SK-N-SH treated with all-trans-retinoic acid at 6 μM for 48 hours (cell line): ENCODE measurements around the gene OS9.

Source experiments
- ATAC-seq: fragments of 200-7000 bp; cut with Tn5 transposase; 3 replicates; pipeline ENCODE4 v1.9.1; 2020; ENCODE audit warnings: mild to moderate bottlenecking, moderate library complexity
- ARNTL ChIP-seq: fragments of 450-650 bp; formaldehyde crosslinking; IDR thresholded peaks from 2 replicates; pipeline ENCODE4 v1.5.0; 2020; ENCODE audit warnings: low read depth, mild to moderate bottlenecking, moderate library complexity, borderline replicate concordance
- BACH2 ChIP-seq: fragments of 250-450 bp; sonication (Bioruptor Pico); IDR thresholded peaks from 2 replicates; pipeline ENCODE4 v1.9.0; 2021; ENCODE audit warnings: mild to moderate bottlenecking, borderline replicate concordance
- CSDC2 ChIP-seq: fragments of 250-450 bp; sonication (Bioruptor Pico); IDR thresholded peaks from 2 replicates; pipeline ENCODE4 v1.5.0; 2020; ENCODE audit warnings: mild to moderate bottlenecking, moderate library complexity
- ESRRG ChIP-seq: fragments of 250-450 bp; sonication (Bioruptor Pico); IDR thresholded peaks from 2 replicates; pipeline ENCODE4 v1.6.1; 2021; ENCODE audit warnings: mild to moderate bottlenecking
- ISL1 ChIP-seq: fragments of 250-450 bp; sonication (Bioruptor Pico); IDR thresholded peaks from 2 replicates; pipeline ENCODE4 v2.1.2; 2022; ENCODE audit warnings: mild to moderate bottlenecking, moderate library complexity
- OSR1 ChIP-seq: fragments of 250-450 bp; sonication (Bioruptor Pico); IDR thresholded peaks from 2 replicates; pipeline ENCODE4 v1.8.0; 2022; ENCODE audit warnings: moderate library complexity, mild to moderate bottlenecking, inconsistent platforms
- PPARA ChIP-seq: fragments of 250-450 bp; sonication (Bioruptor Pico); IDR thresholded peaks from 2 replicates; pipeline ENCODE4 v1.5.0; 2020; ENCODE audit warnings: mild to moderate bottlenecking, borderline replicate concordance
- SNAI2 ChIP-seq: fragments of 250-450 bp; sonication (Bioruptor Pico); IDR thresholded peaks from 2 replicates; pipeline ENCODE4 v1.5.0; 2020; ENCODE audit warnings: mild to moderate bottlenecking, moderate library complexity
- ZFP3 ChIP-seq: fragments of 250-450 bp; sonication (Bioruptor Pico); IDR thresholded peaks from 2 replicates; pipeline ENCODE4 v1.5.0; 2020; ENCODE audit warnings: mild to moderate bottlenecking, moderate library complexity
- ZFP30 ChIP-seq: fragments of 450-650 bp; formaldehyde crosslinking; IDR thresholded peaks from 2 replicates; pipeline ENCODE4 v1.5.0; 2022; ENCODE audit warnings: mild to moderate bottlenecking, moderate library complexity
- ZNF70 ChIP-seq: fragments of 450-650 bp; formaldehyde crosslinking; IDR thresholded peaks from 2 replicates; pipeline ENCODE4 v1.5.0; 2020; ENCODE audit warnings: mild to moderate bottlenecking, moderate library complexity
- ZNF8 ChIP-seq: fragments of 450-650 bp; formaldehyde crosslinking; IDR thresholded peaks from 2 replicates; pipeline ENCODE4 v1.5.0; 2020; ENCODE audit warnings: mild to moderate bottlenecking, moderate library complexity
- TF ChIP-seq, protein P1 (sequence below): fragments of 250-450 bp; sonication (Bioruptor Pico); IDR thresholded peaks from 2 replicates; pipeline ENCODE4 v1.8.0; 2020; ENCODE audit warnings: mild to moderate bottlenecking, moderate library complexity, borderline replicate concordance
- TF ChIP-seq, protein P2 (sequence below): fragments of 250-450 bp; sonication (Bioruptor Pico); IDR thresholded peaks from 2 replicates; pipeline ENCODE4 v1.5.1; 2020; ENCODE audit warnings: low read depth, mild to moderate bottlenecking, moderate library complexity
- TF ChIP-seq, protein P3 (sequence below): fragments of 250-450 bp; sonication (Bioruptor Pico); IDR thresholded peaks from 2 replicates; pipeline ENCODE4 v1.5.0; 2020; ENCODE audit warnings: mild to moderate bottlenecking, moderate library complexity
- TF ChIP-seq, protein P4 (sequence below): fragments of 250-450 bp; sonication (Bioruptor Pico); IDR thresholded peaks from 2 replicates; pipeline ENCODE4 v1.5.1; 2021; ENCODE audit warnings: mild to moderate bottlenecking, moderate library complexity
- TF ChIP-seq, protein P5 (sequence below): fragments of 250-450 bp; sonication (Bioruptor Pico); IDR thresholded peaks from 2 replicates; pipeline ENCODE4 v1.8.0; 2021; ENCODE audit warnings: low read depth, mild to moderate bottlenecking, moderate library complexity, borderline replicate concordance

Gene OS9

DNA sequence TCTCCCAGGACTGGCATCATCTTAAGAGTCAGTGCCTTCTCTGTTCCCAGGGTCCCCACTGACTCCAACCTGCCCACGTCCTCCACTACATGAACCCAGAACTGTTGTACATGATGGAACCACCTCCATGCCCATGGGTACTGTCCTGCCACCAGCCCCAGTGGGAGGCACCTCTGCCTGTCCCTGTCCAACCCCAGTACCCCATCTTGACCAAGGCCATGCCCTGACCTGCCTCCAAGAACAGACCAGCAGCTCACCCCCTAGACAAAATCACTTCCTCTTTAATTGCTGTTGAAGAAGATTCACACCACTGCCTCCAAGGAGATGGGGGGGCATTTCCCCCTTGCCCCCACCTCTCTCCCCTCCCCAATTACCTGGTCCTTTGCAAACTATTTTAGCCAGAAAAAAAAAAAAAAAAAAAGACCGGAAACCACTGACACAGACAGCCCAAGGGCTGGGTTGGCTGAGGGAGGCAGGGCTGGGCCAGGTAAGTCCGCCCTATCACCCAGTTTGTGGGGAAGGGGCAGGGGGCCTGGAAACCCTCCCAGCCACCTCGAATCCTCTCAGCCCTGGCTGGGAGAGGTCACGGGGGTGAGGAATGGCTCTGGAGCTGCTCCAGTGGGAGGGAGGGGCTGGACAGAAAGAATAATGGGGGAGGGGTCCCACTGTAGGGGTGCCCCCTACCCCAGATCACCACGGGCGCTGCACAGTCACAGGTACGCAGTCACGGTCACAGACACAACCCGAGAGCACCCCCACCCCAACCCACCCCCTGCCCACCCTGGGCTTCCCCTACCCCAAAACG is 31.2 kb downstream of the OS9 start:
- no peak for ATAC-seq
- TF ChIP-seq CSDC2 (no peak), ARNTL (CRISPR knock-in tag) (no peak), SNAI2 (CRISPR knock-in tag) (no peak), PPARA (no peak), ISL1 (CRISPR knock-in tag) (no peak), ZNF8 (CRISPR knock-in tag) (no peak), ZFP3 (CRISPR knock-in tag) (no peak), ZNF70 (CRISPR knock-in tag) (no peak), ZFP30 (CRISPR knock-in tag) (no peak), OSR1 (CRISPR knock-in tag) (no peak)
- TF ChIP-seq, protein P1, sequence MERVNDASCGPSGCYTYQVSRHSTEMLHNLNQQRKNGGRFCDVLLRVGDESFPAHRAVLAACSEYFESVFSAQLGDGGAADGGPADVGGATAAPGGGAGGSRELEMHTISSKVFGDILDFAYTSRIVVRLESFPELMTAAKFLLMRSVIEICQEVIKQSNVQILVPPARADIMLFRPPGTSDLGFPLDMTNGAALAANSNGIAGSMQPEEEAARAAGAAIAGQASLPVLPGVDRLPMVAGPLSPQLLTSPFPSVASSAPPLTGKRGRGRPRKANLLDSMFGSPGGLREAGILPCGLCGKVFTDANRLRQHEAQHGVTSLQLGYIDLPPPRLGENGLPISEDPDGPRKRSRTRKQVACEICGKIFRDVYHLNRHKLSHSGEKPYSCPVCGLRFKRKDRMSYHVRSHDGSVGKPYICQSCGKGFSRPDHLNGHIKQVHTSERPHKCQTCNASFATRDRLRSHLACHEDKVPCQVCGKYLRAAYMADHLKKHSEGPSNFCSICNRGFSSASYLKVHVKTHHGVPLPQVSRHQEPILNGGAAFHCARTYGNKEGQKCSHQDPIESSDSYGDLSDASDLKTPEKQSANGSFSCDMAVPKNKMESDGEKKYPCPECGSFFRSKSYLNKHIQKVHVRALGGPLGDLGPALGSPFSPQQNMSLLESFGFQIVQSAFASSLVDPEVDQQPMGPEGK (CRISPR knock-in tag), result no peak
- TF ChIP-seq, protein P2, sequence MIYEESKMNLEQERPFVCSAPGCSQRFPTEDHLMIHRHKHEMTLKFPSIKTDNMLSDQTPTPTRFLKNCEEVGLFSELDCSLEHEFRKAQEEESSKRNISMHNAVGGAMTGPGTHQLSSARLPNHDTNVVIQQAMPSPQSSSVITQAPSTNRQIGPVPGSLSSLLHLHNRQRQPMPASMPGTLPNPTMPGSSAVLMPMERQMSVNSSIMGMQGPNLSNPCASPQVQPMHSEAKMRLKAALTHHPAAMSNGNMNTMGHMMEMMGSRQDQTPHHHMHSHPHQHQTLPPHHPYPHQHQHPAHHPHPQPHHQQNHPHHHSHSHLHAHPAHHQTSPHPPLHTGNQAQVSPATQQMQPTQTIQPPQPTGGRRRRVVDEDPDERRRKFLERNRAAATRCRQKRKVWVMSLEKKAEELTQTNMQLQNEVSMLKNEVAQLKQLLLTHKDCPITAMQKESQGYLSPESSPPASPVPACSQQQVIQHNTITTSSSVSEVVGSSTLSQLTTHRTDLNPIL (CRISPR knock-in tag), result no peak
- TF ChIP-seq, protein P3, sequence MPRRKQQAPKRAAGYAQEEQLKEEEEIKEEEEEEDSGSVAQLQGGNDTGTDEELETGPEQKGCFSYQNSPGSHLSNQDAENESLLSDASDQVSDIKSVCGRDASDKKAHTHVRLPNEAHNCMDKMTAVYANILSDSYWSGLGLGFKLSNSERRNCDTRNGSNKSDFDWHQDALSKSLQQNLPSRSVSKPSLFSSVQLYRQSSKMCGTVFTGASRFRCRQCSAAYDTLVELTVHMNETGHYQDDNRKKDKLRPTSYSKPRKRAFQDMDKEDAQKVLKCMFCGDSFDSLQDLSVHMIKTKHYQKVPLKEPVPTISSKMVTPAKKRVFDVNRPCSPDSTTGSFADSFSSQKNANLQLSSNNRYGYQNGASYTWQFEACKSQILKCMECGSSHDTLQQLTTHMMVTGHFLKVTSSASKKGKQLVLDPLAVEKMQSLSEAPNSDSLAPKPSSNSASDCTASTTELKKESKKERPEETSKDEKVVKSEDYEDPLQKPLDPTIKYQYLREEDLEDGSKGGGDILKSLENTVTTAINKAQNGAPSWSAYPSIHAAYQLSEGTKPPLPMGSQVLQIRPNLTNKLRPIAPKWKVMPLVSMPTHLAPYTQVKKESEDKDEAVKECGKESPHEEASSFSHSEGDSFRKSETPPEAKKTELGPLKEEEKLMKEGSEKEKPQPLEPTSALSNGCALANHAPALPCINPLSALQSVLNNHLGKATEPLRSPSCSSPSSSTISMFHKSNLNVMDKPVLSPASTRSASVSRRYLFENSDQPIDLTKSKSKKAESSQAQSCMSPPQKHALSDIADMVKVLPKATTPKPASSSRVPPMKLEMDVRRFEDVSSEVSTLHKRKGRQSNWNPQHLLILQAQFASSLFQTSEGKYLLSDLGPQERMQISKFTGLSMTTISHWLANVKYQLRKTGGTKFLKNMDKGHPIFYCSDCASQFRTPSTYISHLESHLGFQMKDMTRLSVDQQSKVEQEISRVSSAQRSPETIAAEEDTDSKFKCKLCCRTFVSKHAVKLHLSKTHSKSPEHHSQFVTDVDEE (CRISPR knock-in tag), result no peak
- TF ChIP-seq, protein P4, sequence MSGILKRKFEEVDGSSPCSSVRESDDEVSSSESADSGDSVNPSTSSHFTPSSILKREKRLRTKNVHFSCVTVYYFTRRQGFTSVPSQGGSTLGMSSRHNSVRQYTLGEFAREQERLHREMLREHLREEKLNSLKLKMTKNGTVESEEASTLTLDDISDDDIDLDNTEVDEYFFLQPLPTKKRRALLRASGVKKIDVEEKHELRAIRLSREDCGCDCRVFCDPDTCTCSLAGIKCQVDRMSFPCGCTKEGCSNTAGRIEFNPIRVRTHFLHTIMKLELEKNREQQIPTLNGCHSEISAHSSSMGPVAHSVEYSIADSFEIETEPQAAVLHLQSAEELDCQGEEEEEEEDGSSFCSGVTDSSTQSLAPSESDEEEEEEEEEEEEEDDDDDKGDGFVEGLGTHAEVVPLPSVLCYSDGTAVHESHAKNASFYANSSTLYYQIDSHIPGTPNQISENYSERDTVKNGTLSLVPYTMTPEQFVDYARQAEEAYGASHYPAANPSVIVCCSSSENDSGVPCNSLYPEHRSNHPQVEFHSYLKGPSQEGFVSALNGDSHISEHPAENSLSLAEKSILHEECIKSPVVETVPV (CRISPR knock-in tag), result no peak
- TF ChIP-seq, protein P5, sequence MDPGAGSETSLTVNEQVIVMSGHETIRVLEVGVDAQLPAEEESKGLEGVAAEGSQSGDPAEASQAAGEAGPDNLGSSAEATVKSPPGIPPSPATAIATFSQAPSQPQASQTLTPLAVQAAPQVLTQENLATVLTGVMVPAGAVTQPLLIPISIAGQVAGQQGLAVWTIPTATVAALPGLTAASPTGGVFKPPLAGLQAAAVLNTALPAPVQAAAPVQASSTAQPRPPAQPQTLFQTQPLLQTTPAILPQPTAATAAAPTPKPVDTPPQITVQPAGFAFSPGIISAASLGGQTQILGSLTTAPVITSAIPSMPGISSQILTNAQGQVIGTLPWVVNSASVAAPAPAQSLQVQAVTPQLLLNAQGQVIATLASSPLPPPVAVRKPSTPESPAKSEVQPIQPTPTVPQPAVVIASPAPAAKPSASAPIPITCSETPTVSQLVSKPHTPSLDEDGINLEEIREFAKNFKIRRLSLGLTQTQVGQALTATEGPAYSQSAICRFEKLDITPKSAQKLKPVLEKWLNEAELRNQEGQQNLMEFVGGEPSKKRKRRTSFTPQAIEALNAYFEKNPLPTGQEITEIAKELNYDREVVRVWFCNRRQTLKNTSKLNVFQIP (CRISPR knock-in tag), result no peak
- TF ChIP-seq, all 23 proteins: peak for 0

DNA sequence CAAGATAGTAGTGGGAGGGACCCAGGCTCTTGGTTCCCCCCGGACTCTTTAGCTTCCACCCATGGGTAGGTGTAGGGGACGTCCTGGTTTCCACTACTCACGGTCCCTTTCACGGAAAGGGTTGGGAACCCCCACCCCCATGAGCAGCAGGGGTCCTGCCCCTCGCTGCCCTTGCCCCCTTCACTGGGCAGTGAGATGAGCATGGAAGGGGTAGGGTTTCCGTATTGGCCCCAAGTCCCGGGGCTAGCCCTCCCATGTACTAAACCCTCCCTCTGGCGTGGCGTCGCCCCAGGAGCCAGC is 31.9 kb downstream of the OS9 start:
- ATAC-seq, result no peak
- TF ChIP-seq, protein P3 (CRISPR knock-in tag), result no peak
- TF ChIP-seq ISL1 (CRISPR knock-in tag) (no peak), ESRRG (CRISPR knock-in tag) (no peak), CSDC2 (no peak), ZFP3 (CRISPR knock-in tag) (no peak), BACH2 (no peak), SNAI2 (CRISPR knock-in tag) (no peak)
- TF ChIP-seq, protein P2 (CRISPR knock-in tag), result no peak
- TF ChIP-seq, protein P5 (CRISPR knock-in tag), result no peak
- TF ChIP-seq, all 23 proteins: peak for 0
